ENCODE measurements around the gene KY. TPM values are rescaled to one million over a fixed set of nuclear protein-coding genes. Genes with fewer than 3 reads are reported as not detected.

The KY gene
- total and polyA plus RNA-seq, 2 of the 8 experiments (the other 6 are each of a cell fraction or from before 2014, with no cell fraction given): not detected

DNA sequence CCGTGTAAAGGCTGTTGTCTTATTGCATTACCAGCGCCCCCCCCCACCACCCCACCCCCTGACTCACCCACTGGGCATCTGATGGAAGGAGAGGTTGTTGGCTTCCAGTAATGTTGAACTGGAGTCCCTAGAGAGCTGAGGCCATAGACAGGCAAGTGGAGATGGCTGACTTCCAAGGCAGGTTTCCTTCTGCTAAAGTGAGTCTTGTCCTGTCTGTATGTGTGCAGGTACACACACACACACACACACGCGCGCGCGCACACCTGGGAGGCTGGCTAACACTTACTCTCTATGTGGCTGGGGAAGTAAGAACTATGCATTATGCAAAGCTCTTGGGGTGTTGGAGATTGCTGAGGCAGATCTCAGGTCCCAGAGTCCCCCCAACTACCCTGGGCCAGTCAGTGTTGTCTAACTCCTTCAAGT, 1.6 kb upstream of the KY start:
- no peak overlapping the region for H3K14ac ChIP-seq (ENCODE audit: insufficient read length)
- H3K4me2 ChIP-seq (ENCODE audit: insufficient read depth in 1 of 2, low read depth in 2 of 2, low read length in 2 of 2): no peak overlapping the region
- no peak overlapping the region for H2BK15ac ChIP-seq (ENCODE audit: low read length)
- POLR2A ChIA-PET (ENCODE audit: partially characterized antibody): no interaction called here
- CTCF ChIA-PET (ENCODE audit: partially characterized antibody): interaction anchor here (1.0 to 9.4 kb wide), 5 partner anchors 13 to 142 kb away, joined by 4 to 78 read pairs (median 6); partner anchors contain the start of gene EPHB1
- no peak overlapping the region for H4K8ac ChIP-seq (ENCODE audit: extremely low read depth, insufficient read depth, low read length)
- peaks cover 10% of the 10 kb centered on the region; the same call in 1 of the 2 replicates for H3K23me2 ChIP-seq (ENCODE audit: low read depth, low read length)
- no peak overlapping the region for H2BK12ac ChIP-seq (ENCODE audit: low read depth, low read length)
- H4K5ac ChIP-seq (ENCODE audit: insufficient read length, low read depth, low read length): no peak overlapping the region
- no peaks in the 10 kb centered on the region for H3K9me3 ChIP-seq (ENCODE audit: insufficient read depth in 2 of 2, low read depth in 1 of 2, low read length in 1 of 2)
- H3K18ac ChIP-seq (ENCODE audit: extremely low read depth, low read length): no peak overlapping the region
- H2BK5ac ChIP-seq (ENCODE audit: low read depth, low read length): no peak overlapping the region
- no peaks in the 10 kb centered on the region for H3K79me2 ChIP-seq (ENCODE audit: control insufficient read depth in 1 of 2, insufficient read depth in 2 of 2, low read length in 2 of 2)
- no peak overlapping the region for H3K23ac ChIP-seq (ENCODE audit: insufficient read length)
- H2BK20ac ChIP-seq (ENCODE audit: low read length): no peak overlapping the region
- WGBS, 2 experiments (ENCODE audit: extremely low coverage in 1 of 2, insufficient coverage in 1 of 2, insufficient read length in 1 of 2, insufficient replicate concordance in 2 of 2, low coverage in 1 of 2, low lambda C conversion rate in 2 of 2, missing lambda C conversion rate in 1 of 2): 89% methylated on average over 6 of the region's 7 CpGs; no CpG with 5 or more reads in 1 of the 2 experiments
- peaks cover 59 to 91% (median 88%) of the 10 kb centered on the region in 4 experiments for H3K27me3 ChIP-seq (replicated peaks in 1 of 4; ENCODE audit: control insufficient read depth in 3 of 4, extremely low read depth in 1 of 4, insufficient read depth in 3 of 4, low read length in 3 of 4)
- H2AK5ac ChIP-seq (ENCODE audit: low read depth, low read length): no peak overlapping the region
- H3K27ac ChIP-seq (ENCODE audit: low read depth, low read length): no peak overlapping the region
- H3K4me3 ChIP-seq (ENCODE audit: extremely low read depth in 1 of 4, insufficient read depth in 2 of 4, low read depth in 3 of 4, low read length in 4 of 4): no peak overlapping the region
- DNase-seq (ENCODE audit: low read depth in 1 of 2, low spot score in 2 of 2): peak in 1 of 2 experiments; percentile 16
- TF ChIP-seq, protein P1, sequence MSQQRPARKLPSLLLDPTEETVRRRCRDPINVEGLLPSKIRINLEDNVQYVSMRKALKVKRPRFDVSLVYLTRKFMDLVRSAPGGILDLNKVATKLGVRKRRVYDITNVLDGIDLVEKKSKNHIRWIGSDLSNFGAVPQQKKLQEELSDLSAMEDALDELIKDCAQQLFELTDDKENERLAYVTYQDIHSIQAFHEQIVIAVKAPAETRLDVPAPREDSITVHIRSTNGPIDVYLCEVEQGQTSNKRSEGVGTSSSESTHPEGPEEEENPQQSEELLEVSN (IDR thresholded peaks at IDR 0.05): no peak
- no peak for TF ChIP-seq JUN (IDR thresholded peaks at IDR 0.05; ENCODE audit: low read depth, low read length)
- no peak for TF ChIP-seq TEAD4 (IDR thresholded peaks at IDR 0.05; ENCODE audit: low read depth, low read length)
- TF ChIP-seq CBX5 (IDR thresholded peaks at IDR 0.05; ENCODE audit: low read depth, low read length): no peak
- TF ChIP-seq RNF2 (IDR thresholded peaks at IDR 0.05; ENCODE audit: borderline replicate concordance, low read depth, low read length, missing control alignments, poor library complexity, severe bottlenecking): no peak
- no peak for TF ChIP-seq BACH1 (IDR thresholded peaks at IDR 0.05; ENCODE audit: low read length)
- no peak for TF ChIP-seq BCL11A (IDR thresholded peaks at IDR 0.05; ENCODE audit: low read depth in 2 of 2, low read length in 2 of 2)
- TF ChIP-seq KDM4A (IDR thresholded peaks at IDR 0.05; ENCODE audit: low read depth, low read length, severe bottlenecking): no peak
- TF ChIP-seq MAFK (IDR thresholded peaks at IDR 0.05; ENCODE audit: low read depth, low read length): no peak
- TF ChIP-seq EZH2 (IDR thresholded peaks at IDR 0.05; ENCODE audit: low read depth, low read length, severe bottlenecking): no peak
- TF ChIP-seq SIX5 (IDR thresholded peaks at IDR 0.05; ENCODE audit: low read depth, low read length): no peak
- H3K4me1 ChIP-seq (replicated peaks in 1 of 4; ENCODE audit: control insufficient read depth in 3 of 4, insufficient read depth in 4 of 4, low read length in 3 of 4): peaks cover 0 to 6% (median 2%) of the 10 kb centered on the region in 4 experiments; a peak in 5 of 7 replicates
- no peak overlapping the region for H3K9ac ChIP-seq (replicated peaks in 1 of 4; ENCODE audit: extremely low read depth in 1 of 4, low read depth in 3 of 4, low read length in 3 of 4)
- FAIRE-seq: no peak
- peaks cover 4 to 23% of the 10 kb centered on the region in 2 experiments for H4K20me1 ChIP-seq (replicated peaks in 1 of 2; ENCODE audit: control insufficient read depth in 1 of 2, insufficient read depth in 2 of 2, low read length in 2 of 2)
- H3K36me3 ChIP-seq (ENCODE audit: control insufficient read depth in 2 of 4, insufficient read depth in 4 of 4, low read length in 3 of 4): no peaks in the 10 kb centered on the region
- H3K4ac ChIP-seq (replicated peaks; ENCODE audit: insufficient read length, low read depth, low read length): no peak overlapping the region
- H3K56ac ChIP-seq (replicated peaks; ENCODE audit: insufficient read length, low read depth, low read length): no peak overlapping the region
- H3K79me1 ChIP-seq (ENCODE audit: low read depth, low read length): no peaks in the 10 kb centered on the region
- no peak overlapping the region for H2BK120ac ChIP-seq (replicated peaks; ENCODE audit: low read depth, low read length)
- no peak overlapping the region for H4K91ac ChIP-seq (replicated peaks; ENCODE audit: insufficient read length, low read length)
- H2AFZ ChIP-seq (ENCODE audit: low read length): no peak overlapping the region

Measured in H1 (cell line).